Lower leg skin (tissue), 3 donors: ENCODE data around the gene BANF2.

Experiments used
- CTCF ChIP-seq, 3 donors: fragments of 450-650 bp; IDR thresholded peaks; one replicate each; pipeline ENCODE4 v1.5.1; 2016; ENCODE audit warnings: antibody characterized with exemption in 3 of 3, mild to moderate bottlenecking in 3 of 3, moderate library complexity in 2 of 3
- POLR2A ChIP-seq, 2 donors: fragments of 450-650 bp; IDR thresholded peaks; one replicate each; pipeline ENCODE4 v1.6.1; 2016 to 2017; ENCODE audit warnings: antibody characterized with exemption in 2 of 2, mild to moderate bottlenecking in 1 of 2, moderate library complexity in 1 of 2

- TF ChIP-seq CTCF (IDR thresholded peaks at IDR 0.05) (no peak), POLR2A (IDR thresholded peaks at IDR 0.05) (no peak)
Measured at GRCh38 chr20:17678295-17678694, 21.5 kb upstream of the BANF2 start.
